COLO668 (cell line): ENCODE data around the gene SYNRG.
"Not testable (repeated sequence)": the region's sequence is repeated elsewhere in the genome, so short reads cannot be mapped to it uniquely, and the experiment has no call there.

Experiments used
- DNase-seq: peaks from one replicate; lab custom pipeline; 2025; ENCODE audit not compliant: unreplicated experiment; lab: John Stamatoyannopoulos, UW

The SYNRG gene

DNA sequence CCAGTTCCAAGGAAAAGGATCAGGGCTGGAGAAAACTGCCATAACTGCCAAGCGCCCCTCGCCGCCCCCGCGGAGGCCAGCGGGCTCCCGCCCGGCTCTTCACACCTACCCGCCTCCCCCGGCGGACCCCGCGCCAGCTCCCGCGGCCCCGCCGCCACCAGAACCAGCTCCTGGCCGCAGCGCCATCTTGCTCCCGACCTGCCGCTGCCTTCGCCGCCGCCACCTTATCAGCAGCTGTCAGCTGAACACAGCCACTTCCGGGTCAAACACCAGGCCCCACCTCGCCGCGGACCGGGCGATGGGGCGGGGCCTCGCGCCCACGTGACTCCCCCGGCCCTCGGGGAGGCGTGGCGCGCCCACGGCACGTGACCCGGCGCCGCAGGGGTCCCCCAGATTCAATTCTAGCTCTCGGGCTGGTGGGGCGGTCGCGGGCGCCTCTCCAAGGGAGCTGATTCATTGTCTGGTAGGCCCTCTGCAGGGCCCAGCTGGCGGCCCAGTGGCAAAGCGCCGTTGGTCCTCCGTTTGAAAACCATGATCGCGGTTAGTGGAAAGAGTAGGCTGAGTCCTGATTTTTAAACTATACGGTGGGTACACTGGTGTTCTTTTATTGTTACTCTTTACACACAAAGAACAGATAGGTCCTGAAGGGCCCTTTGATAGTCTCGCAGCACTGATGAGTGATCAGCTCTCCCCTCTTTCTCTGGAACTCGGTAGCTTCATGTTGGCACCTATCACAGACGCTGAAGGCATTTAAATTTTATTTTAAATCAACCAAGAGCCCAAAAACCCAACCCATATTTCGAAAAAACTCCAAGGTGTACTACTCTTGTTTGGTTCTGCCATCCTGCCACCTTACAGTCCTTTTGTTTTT, at the start of gene SYNRG:
SYNRG (minus strand) TSS at position 249 of the 871 bp plus-strand sequence; CDS start at position 186, 63 bp downstream.
- DNase-seq: peak; percentile 95

- no peak for DNase-seq
These were observed 48.0 kb upstream of the SYNRG start for GRCh38 chr17:37657202-37657601.

GRCh38 chr17:37651849-37652248, 42.6 kb upstream of the SYNRG start:
- no peak for DNase-seq

DNA sequence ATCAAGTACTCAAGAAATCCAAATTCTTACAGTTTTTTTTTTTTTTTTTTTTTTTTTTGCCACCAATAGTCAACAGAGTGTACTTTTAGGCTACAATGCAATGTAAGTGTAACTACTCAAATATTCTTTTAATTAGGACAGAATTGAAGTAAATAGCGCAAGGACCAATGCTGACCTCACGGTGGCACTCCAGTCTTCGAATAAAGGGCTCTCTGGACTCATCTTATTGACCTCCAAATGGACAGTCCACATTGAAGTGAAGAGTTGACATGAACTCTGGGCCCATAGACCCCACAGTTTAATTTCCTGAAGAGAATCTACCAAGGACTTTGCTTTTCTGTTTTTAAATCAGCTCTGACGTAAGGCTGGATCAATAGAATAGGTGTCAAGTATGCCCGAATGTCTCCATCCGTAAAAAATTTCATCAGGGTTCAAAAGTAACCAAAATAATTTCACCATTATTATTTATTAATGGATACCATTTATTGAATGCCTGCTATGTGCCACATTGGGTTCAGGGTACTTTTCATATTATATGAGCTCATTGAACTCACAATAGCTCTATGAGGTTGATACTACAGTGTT, 41.3 kb upstream of the SYNRG start:
- DNase-seq: no peak

GRCh38 chr17:37648555-37648954, 39.3 kb upstream of the SYNRG start:
- no peak for DNase-seq

GRCh38 chr17:37647856-37648255, 38.6 kb upstream of the SYNRG start:
- DNase-seq: no peak

GRCh38 chr17:37643869-37644268, 34.7 kb upstream of the SYNRG start:
- no peak for DNase-seq

DNA sequence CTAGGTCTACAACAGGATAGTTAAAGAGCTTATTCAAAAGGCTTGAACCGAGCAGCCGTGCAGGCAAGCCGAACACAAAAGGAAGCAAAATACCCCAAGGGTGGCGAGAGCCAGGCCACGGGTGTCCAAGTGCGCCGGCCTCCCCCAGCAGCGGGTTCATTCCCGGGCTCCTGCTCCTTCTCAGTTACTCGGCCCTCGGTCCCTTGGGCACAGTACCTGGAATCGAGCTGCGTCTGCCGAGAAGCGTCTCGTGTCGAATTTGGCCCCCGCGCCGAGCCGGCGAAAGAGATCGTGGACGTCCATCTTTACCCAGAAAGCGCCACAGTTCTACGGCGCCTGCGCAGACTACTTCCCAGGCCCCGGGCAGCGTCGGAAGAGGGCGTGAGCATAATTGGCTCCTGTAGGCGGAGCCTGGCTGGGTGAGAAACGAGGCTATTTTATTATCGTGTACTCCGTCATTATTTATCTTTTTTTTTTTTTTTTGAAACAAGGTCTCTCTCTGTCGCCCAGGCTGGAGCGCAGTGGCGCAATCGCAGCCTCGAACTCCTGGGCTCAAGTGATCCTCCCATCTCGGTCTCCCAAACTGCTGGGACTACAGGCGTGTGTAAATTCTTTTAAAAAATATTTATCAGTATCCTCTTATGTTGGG, 34.0 kb upstream of the SYNRG start, which contains the start of gene DDX52:
DDX52 (minus strand) TSS at position 329 of the 649 bp plus-strand sequence; CDS start at position 303, 26 bp downstream.
- DNase-seq: peak; percentile 81

DNA sequence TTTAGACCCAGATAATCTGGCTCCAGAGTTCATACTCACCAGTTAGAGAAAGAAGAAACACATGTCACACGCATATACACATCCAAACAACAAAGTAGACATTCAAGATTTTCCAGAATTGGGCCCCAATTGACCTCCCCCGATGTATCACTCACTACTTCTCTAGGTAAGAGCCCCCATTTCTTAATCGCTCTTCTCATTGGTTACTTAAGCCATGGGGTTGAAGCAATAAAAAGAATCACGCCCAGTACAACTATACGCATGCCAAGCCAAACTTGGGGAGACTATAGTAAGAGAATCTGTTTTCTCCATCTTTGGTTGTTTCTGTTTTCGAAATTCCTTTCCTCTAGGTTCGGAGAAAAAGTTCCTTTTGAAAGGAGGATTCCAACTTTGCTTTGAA, 33.5 kb upstream of the SYNRG start:
- no peak for DNase-seq

- DNase-seq: no peak
These were observed 30.8 kb upstream of the SYNRG start for GRCh38 chr17:37640015-37640414.

DNA sequence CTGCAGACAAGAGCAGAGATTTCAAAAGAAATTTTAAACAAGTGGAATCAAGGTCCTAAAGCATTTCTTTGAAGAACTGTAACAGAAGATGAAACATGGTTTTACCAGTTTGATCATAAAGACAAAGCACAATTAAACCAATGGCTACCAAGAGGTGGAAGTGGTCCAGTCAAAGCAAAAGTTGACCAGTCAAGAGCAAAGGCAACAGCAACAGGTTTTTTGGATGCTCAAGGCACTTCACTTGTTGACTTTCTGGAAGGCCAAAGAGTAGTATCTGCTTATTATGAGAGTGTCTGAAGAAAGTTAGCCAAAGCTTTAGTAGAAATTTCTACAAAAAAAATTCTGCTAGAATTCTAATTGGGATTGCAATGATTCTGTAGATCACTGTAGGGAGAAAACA, 28.7 kb upstream of the SYNRG start:
- no peak for DNase-seq

DNA sequence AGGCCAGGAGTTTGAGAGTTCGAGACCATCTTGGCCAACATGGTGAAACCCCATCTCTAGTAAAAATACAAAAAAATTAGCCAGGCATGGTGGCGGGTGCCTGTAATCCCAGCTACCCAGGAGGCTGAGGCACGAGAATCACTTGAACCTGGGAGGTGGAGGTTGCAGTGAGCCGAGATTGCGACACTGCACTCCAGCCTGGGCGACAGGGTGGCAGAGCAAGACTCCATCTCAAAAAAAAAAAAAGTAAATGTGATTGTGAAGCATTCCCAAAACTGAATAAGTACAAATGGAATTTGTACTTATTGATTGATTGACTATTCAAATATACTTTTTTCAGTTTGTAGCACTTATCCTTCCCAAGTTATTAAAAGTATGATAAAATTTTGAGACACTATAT, 7.2 kb upstream of the SYNRG start:
- not testable (repeated sequence) for DNase-seq

- DNase-seq: no peak
These were observed 5.6 kb upstream of the SYNRG start for GRCh38 chr17:37614823-37615222.

DNA sequence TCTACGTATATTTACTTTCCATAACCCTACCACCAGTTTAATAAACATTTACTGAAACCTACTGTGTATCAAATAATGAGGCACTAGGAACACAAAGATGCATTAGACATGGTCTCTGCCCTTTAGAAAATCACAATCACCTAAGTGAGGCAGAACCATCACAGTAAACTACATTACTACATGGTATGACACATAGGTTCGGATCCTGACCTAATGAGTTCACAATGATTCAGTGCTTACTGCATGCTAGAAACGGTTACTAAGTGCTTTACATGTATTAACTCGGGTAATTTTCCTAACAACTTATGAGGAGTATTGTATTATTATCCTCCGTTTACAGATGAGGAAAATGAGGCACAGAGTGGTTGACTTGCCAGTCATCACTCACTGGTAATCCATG, 5.2 kb upstream of the SYNRG start:
- DNase-seq: no peak

DNA sequence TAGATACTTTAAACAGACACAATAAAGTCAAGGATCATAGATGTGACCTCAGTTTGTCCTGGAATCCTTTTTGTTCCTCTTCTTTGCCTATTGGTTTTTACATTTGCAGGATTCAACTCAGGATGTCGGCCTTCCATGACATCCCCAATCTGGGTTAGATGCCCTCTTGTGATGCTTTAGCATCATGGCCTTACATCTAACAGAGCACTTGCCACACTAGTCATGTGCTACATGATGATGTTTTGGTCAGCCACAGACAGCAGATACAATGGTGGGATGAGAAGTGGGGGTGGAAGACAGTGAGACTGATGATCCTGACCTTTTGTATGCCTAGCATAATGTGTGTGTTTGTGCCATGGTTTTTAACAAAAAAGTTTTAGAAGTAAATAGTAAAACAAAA, 1.8 kb upstream of the SYNRG start:
- no peak for DNase-seq

DNA sequence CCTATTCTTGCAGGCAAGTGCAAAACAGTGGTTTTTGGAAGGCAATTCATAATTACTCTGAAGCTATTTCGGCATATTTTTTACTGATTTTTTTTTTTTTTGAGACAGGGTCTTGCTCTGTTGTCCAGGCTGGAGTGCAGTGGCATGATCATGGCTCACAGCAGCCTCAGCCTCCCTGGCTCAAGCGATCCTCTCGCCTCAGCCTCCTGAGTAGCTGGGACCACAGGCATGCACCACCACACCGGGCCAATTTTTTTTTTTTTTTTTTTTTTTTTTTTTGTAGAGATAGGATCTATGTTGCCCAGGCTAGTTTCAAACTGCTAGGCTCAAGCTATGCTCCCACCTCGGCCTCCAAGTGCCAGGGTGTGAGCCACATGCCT, 813 bp upstream of the SYNRG start:
- DNase-seq: not testable (repeated sequence)

GRCh38 chr17:37608351-37609169, 658 bp downstream of the SYNRG start:
- DNase-seq: peak; percentile 25

DNA sequence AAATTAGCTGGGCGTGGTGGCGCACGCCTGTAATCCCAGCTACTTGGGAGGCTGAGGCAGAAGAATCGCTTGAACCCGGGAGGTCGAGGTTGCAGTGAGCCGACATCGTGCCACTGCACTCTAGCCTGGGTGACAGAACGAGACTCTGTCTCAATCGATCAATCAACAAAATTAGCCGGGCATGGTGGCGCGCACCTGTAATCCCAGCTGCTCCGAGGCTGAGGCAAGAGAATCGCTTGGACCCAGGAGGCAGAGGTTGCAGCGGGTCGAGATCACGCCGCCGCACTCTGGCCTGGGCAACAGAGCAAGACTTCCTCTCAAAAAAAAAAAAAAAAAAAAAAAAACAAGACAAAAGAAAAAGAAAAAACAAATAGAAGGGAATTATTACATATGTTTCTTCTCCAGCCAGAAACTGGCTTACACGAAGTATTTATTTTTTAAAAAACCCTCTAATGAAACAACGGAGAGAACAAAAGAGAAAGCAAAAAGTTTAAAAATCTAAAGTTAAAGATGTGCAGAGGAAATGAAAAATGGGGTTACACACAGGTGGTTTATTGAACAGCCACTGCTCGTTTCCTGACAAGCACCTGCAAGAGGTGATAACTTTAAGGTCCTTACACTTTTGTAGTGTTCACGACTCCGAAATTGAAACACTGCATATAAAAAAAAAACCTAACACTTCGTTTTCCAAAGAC, 1.4 kb downstream of the SYNRG start:
- no peak for DNase-seq

DNA sequence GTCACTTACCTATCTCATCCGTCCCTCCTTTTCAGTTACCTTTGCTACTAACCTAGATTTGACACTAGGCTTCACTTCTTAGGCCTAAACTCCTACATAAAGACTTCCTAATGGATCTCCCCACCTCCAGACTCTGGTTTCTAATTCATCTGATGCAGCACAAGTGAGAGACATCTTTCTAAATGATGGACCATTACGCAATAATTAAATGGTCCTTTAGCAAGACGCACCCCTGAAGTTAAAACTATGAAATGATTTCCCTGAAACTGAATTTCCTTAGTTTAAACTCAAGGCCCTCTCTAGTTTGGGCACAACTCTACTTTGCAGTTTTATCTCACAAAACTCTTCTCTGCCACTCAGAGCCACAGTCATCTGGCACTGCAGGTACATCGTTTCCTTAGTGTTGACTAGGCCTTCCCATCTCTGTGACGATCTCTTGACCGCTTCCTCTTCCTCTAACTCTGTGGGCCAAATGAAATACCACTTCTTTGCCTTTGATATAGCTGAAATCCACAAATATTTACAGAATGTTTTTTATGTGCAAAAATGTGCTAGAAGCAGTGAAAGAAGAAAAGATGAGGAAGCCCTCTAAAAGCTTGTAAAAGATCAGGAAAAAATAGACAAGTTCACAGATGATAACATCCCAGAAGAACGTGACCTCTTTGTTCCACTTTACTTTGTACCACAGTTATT, 3.3 kb downstream of the SYNRG start:
- no peak for DNase-seq

- no peak for DNase-seq
These were observed 4.1 kb downstream of the SYNRG start for GRCh38 chr17:37605081-37605480.
